ENCODE results near the gene CLIC4.
"Not testable (repeated sequence)": the region's sequence is repeated elsewhere in the genome, so short reads cannot be mapped to it uniquely, and the experiment has no call there.

The CLIC4 gene

GRCh38 chr1:24743404-24744211, 1.6 kb upstream of the CLIC4 start:
- peak in 8 of 56 donors; percentile 11 to 38 (median 28) for DNase-seq

- DNase-seq, result peak in 14 of 56 donors; percentile 11 to 48 (median 30)
These were observed 615 bp downstream of the CLIC4 start for GRCh38 chr1:24745711-24746413.

GRCh38 chr1:24748191-24749121, 3.2 kb downstream of the CLIC4 start:
- DNase-seq, result no peak

- DNase-seq, result no peak
These were observed 4.0 kb downstream of the CLIC4 start for GRCh38 chr1:24749252-24749651.

GRCh38 chr1:24749886-24750285, 4.6 kb downstream of the CLIC4 start:
- DNase-seq, result no peak

GRCh38 chr1:24751833-24752232, 6.6 kb downstream of the CLIC4 start:
- DNase-seq, result no peak

GRCh38 chr1:24752305-24752704, 7.1 kb downstream of the CLIC4 start:
- DNase-seq, result no peak

- no peak for DNase-seq
These were observed 9.0 kb downstream of the CLIC4 start for GRCh38 chr1:24754229-24754628.

- DNase-seq, result not testable (repeated sequence)
These were observed 10.1 kb downstream of the CLIC4 start for GRCh38 chr1:24755323-24755722.

GRCh38 chr1:24756395-24756794, 11.1 kb downstream of the CLIC4 start:
- DNase-seq, result no peak

GRCh38 chr1:24759492-24759891, 14.2 kb downstream of the CLIC4 start:
- no peak for DNase-seq

- DNase-seq, result no peak
These were observed 16.3 kb downstream of the CLIC4 start for GRCh38 chr1:24761582-24761981.

- DNase-seq, result no peak
These were observed 17.0 kb downstream of the CLIC4 start for GRCh38 chr1:24762133-24762676.

GRCh38 chr1:24763671-24764070, 18.4 kb downstream of the CLIC4 start:
- DNase-seq, result no peak

GRCh38 chr1:24764439-24764838, 19.2 kb downstream of the CLIC4 start:
- DNase-seq, result no peak

GRCh38 chr1:24764848-24765247, 19.6 kb downstream of the CLIC4 start:
- DNase-seq, result no peak

- DNase-seq, result no peak
These were observed 20.2 kb downstream of the CLIC4 start for GRCh38 chr1:24765308-24765988.

- no peak for DNase-seq
These were observed 22.1 kb downstream of the CLIC4 start for GRCh38 chr1:24767351-24767750.

- DNase-seq, result no peak
These were observed 23.8 kb downstream of the CLIC4 start for GRCh38 chr1:24768873-24769605.
